ENCODE results near the gene DAPK1.

The DAPK1 gene

GRCh38 chr9:87628346-87628745 lies 130.7 kb downstream of the DAPK1 start:
- H2BK12ac ChIP-seq (ENCODE audit: low read length): no peak overlapping the region
- peaks cover 1% of the 10 kb centered on the region for H3K79me2 ChIP-seq (ENCODE audit: control insufficient read depth, insufficient read depth, low read length, poor library complexity)
- H2AK5ac ChIP-seq (ENCODE audit: low read length): no peak overlapping the region
- no CpG with 5 or more reads among the region's 6 CpGs for WGBS (ENCODE audit: extremely low coverage, insufficient coverage, insufficient read length)
- no peaks in the 10 kb centered on the region for H3K27me3 ChIP-seq (ENCODE audit: insufficient read depth, low read length)
- no peak overlapping the region for H3K9ac ChIP-seq (ENCODE audit: low read length)
- H3K9me3 ChIP-seq (ENCODE audit: insufficient read depth, low read depth, low read length): peaks cover 2% of the 10 kb centered on the region
- no peak overlapping the region for H2BK5ac ChIP-seq (ENCODE audit: low read depth, low read length, poor library complexity)
- H3K14ac ChIP-seq (ENCODE audit: low read length): no peak overlapping the region
- H3K4ac ChIP-seq (ENCODE audit: low read depth, low read length): no peak overlapping the region
- H3K27ac ChIP-seq (ENCODE audit: low read depth, low read length): no peak overlapping the region
- DNase-seq: no peak
- H2AFZ ChIP-seq (ENCODE audit: insufficient read depth, low read length, poor library complexity): no peak overlapping the region
- H2BK120ac ChIP-seq (ENCODE audit: insufficient read depth, low read length, poor library complexity): no peak overlapping the region
- no peak overlapping the region for H4K8ac ChIP-seq (ENCODE audit: low read depth, low read length)
- H3K23ac ChIP-seq (ENCODE audit: low read length): no peak overlapping the region
- H3K4me3 ChIP-seq (ENCODE audit: low read depth, low read length): no peak overlapping the region
- H4K12ac ChIP-seq (ENCODE audit: low read depth, low read length): no peak overlapping the region
- H3K79me1 ChIP-seq (ENCODE audit: low read length): no peaks in the 10 kb centered on the region
- peaks cover 3 to 7% of the 10 kb centered on the region in 2 experiments for H3K4me1 ChIP-seq (ENCODE audit: control insufficient read depth in 1 of 2, insufficient read depth in 2 of 2, low read length in 2 of 2)
- H4K91ac ChIP-seq (ENCODE audit: low read depth, low read length): no peak overlapping the region
- H3K18ac ChIP-seq (ENCODE audit: low read length): no peak overlapping the region
- H3K4me2 ChIP-seq (ENCODE audit: low read length): no peak overlapping the region
- peaks cover 2 to 8% of the 10 kb centered on the region in 2 experiments for H3K36me3 ChIP-seq (ENCODE audit: control insufficient read depth in 1 of 2, insufficient read depth in 2 of 2, low read length in 2 of 2)

- H4K91ac ChIP-seq (ENCODE audit: low read depth, low read length): no peak overlapping the region
- peaks cover 1% of the 10 kb centered on the region for H3K79me2 ChIP-seq (ENCODE audit: control insufficient read depth, insufficient read depth, low read length, poor library complexity)
- no CpG with 5 or more reads among the region's 6 CpGs for WGBS (ENCODE audit: extremely low coverage, insufficient coverage, insufficient read length)
- no peak overlapping the region for H3K18ac ChIP-seq (ENCODE audit: low read length)
- H4K12ac ChIP-seq (ENCODE audit: low read depth, low read length): no peak overlapping the region
- peaks cover 3 to 7% of the 10 kb centered on the region in 2 experiments for H3K4me1 ChIP-seq (ENCODE audit: control insufficient read depth in 1 of 2, insufficient read depth in 2 of 2, low read length in 2 of 2)
- H3K27ac ChIP-seq (ENCODE audit: low read depth, low read length): no peak overlapping the region
- H3K23ac ChIP-seq (ENCODE audit: low read length): no peak overlapping the region
- no peaks in the 10 kb centered on the region for H3K27me3 ChIP-seq (ENCODE audit: insufficient read depth, low read length)
- no peak overlapping the region for H2AK5ac ChIP-seq (ENCODE audit: low read length)
- peaks cover 2 to 6% of the 10 kb centered on the region in 2 experiments for H3K36me3 ChIP-seq (ENCODE audit: control insufficient read depth in 1 of 2, insufficient read depth in 2 of 2, low read length in 2 of 2)
- no peak overlapping the region for H3K4me3 ChIP-seq (ENCODE audit: low read depth, low read length)
- no peak overlapping the region for H2BK5ac ChIP-seq (ENCODE audit: low read depth, low read length, poor library complexity)
- no peak overlapping the region for H2BK12ac ChIP-seq (ENCODE audit: low read length)
- H4K8ac ChIP-seq (ENCODE audit: low read depth, low read length): no peak overlapping the region
- H3K4me2 ChIP-seq (ENCODE audit: low read length): no peak overlapping the region
- no peak for DNase-seq
- H2AFZ ChIP-seq (ENCODE audit: insufficient read depth, low read length, poor library complexity): no peak overlapping the region
- H3K9ac ChIP-seq (ENCODE audit: low read length): no peak overlapping the region
- H3K4ac ChIP-seq (ENCODE audit: low read depth, low read length): no peak overlapping the region
- no peak overlapping the region for H2BK120ac ChIP-seq (ENCODE audit: insufficient read depth, low read length, poor library complexity)
- no peak overlapping the region for H3K14ac ChIP-seq (ENCODE audit: low read length)
- no peaks in the 10 kb centered on the region for H3K79me1 ChIP-seq (ENCODE audit: low read length)
- H3K9me3 ChIP-seq (ENCODE audit: insufficient read depth, low read depth, low read length): peaks cover 1% of the 10 kb centered on the region
These were observed 131.4 kb downstream of the DAPK1 start for GRCh38 chr9:87629104-87629503.

- H3K18ac ChIP-seq (ENCODE audit: low read length): no peak overlapping the region
- peak in 1 of 2 donors; percentile 21 for DNase-seq
- H2BK12ac ChIP-seq (ENCODE audit: low read length): no peak overlapping the region
- H3K4me2 ChIP-seq (ENCODE audit: low read length): no peak overlapping the region
- no peak overlapping the region for H2AK5ac ChIP-seq (ENCODE audit: low read length)
- no peak overlapping the region for H4K8ac ChIP-seq (ENCODE audit: low read depth, low read length)
- no peak overlapping the region for H3K23ac ChIP-seq (ENCODE audit: low read length)
- no peak overlapping the region for H3K27ac ChIP-seq (ENCODE audit: low read depth, low read length)
- peaks cover 1% of the 10 kb centered on the region for H3K79me2 ChIP-seq (ENCODE audit: control insufficient read depth, insufficient read depth, low read length, poor library complexity)
- WGBS (ENCODE audit: extremely low coverage, insufficient coverage, insufficient read length): no CpG with 5 or more reads among the region's 3 CpGs
- peaks cover 3 to 7% of the 10 kb centered on the region in 2 experiments for H3K4me1 ChIP-seq (ENCODE audit: control insufficient read depth in 1 of 2, insufficient read depth in 2 of 2, low read length in 2 of 2)
- no peak overlapping the region for H4K12ac ChIP-seq (ENCODE audit: low read depth, low read length)
- no peak overlapping the region for H2BK5ac ChIP-seq (ENCODE audit: low read depth, low read length, poor library complexity)
- no peaks in the 10 kb centered on the region for H3K79me1 ChIP-seq (ENCODE audit: low read length)
- peaks cover 5 to 7% of the 10 kb centered on the region in 2 experiments for H3K36me3 ChIP-seq (ENCODE audit: control insufficient read depth in 1 of 2, insufficient read depth in 2 of 2, low read length in 2 of 2)
- H3K4ac ChIP-seq (ENCODE audit: low read depth, low read length): no peak overlapping the region
- H2BK120ac ChIP-seq (ENCODE audit: insufficient read depth, low read length, poor library complexity): no peak overlapping the region
- H3K9me3 ChIP-seq (ENCODE audit: insufficient read depth, low read depth, low read length): no peaks in the 10 kb centered on the region
- no peak overlapping the region for H3K9ac ChIP-seq (ENCODE audit: low read length)
- H2AFZ ChIP-seq (ENCODE audit: insufficient read depth, low read length, poor library complexity): no peak overlapping the region
- no peak overlapping the region for H4K91ac ChIP-seq (ENCODE audit: low read depth, low read length)
- no peaks in the 10 kb centered on the region for H3K27me3 ChIP-seq (ENCODE audit: insufficient read depth, low read length)
- no peak overlapping the region for H3K4me3 ChIP-seq (ENCODE audit: low read depth, low read length)
- no peak overlapping the region for H3K14ac ChIP-seq (ENCODE audit: low read length)
These were observed 132.6 kb downstream of the DAPK1 start for GRCh38 chr9:87630266-87630665.

- no CpG with 5 or more reads among the region's 3 CpGs for WGBS (ENCODE audit: extremely low coverage, insufficient coverage, insufficient read length)
- H2AFZ ChIP-seq (ENCODE audit: insufficient read depth, low read length, poor library complexity): no peak overlapping the region
- no peak overlapping the region for H2BK120ac ChIP-seq (ENCODE audit: insufficient read depth, low read length, poor library complexity)
These were observed 133.2 kb downstream of the DAPK1 start for GRCh38 chr9:87630846-87631245.

More at GRCh38 chr9:87630846-87631245, 133.2 kb downstream of the DAPK1 start:
- Histone ChIP-seq H3K36me3 (ENCODE audit: control insufficient read depth in 1 of 2, insufficient read depth in 2 of 2, low read length in 2 of 2) (peaks cover 5 to 7% of the 10 kb centered on the region in 2 experiments), H3K9ac (ENCODE audit: low read length) (no peak overlapping the region), H2AK5ac (ENCODE audit: low read length) (no peak overlapping the region), H3K4ac (ENCODE audit: low read depth, low read length) (no peak overlapping the region), H3K23ac (ENCODE audit: low read length) (no peak overlapping the region), H4K91ac (ENCODE audit: low read depth, low read length) (no peak overlapping the region), H3K9me3 (ENCODE audit: insufficient read depth, low read depth, low read length) (no peaks in the 10 kb centered on the region), H3K27ac (ENCODE audit: low read depth, low read length) (no peak overlapping the region), H3K79me2 (ENCODE audit: control insufficient read depth, insufficient read depth, low read length, poor library complexity) (peaks cover 1% of the 10 kb centered on the region), H3K79me1 (ENCODE audit: low read length) (no peaks in the 10 kb centered on the region), H2BK5ac (ENCODE audit: low read depth, low read length, poor library complexity) (no peak overlapping the region), H3K27me3 (ENCODE audit: insufficient read depth, low read length) (no peaks in the 10 kb centered on the region), H4K8ac (ENCODE audit: low read depth, low read length) (no peak overlapping the region), H3K4me3 (ENCODE audit: low read depth, low read length) (no peak overlapping the region), H3K18ac (ENCODE audit: low read length) (no peak overlapping the region), H3K4me2 (ENCODE audit: low read length) (no peak overlapping the region), H3K4me1 (ENCODE audit: control insufficient read depth in 1 of 2, insufficient read depth in 2 of 2, low read length in 2 of 2) (peaks cover 3 to 7% of the 10 kb centered on the region in 2 experiments), H4K12ac (ENCODE audit: low read depth, low read length) (no peak overlapping the region), H3K14ac (ENCODE audit: low read length) (no peak overlapping the region), H2BK12ac (ENCODE audit: low read length) (no peak overlapping the region)
- DNase-seq: peak in 1 of 2 donors; percentile 7

All from trophoblast cell (in vitro differentiated cells and primary cell).